Adrenal gland (tissue), 5 donors: ENCODE data around the gene FAS.

Source experiments
- POLR2A ChIP-seq, 2 donors: fragments of 450-650 bp; IDR thresholded peaks; one replicate each; pipeline ENCODE4 v1.6.1; 2017; ENCODE audit warnings: antibody characterized with exemption in 2 of 2, mild to moderate bottlenecking in 2 of 2, moderate library complexity in 1 of 2
- TF ChIP-seq, protein P1 (sequence below), 6 experiments: fragments of 450-650 bp in 4 of 6; fragments of 200-600 bp in 2 of 6; sonication (generic) in 1 of 6; IDR thresholded peaks; 1 replicate in 5 of 6; 2 replicates in 1 of 6; pipeline versions ENCODE4 v1.5.1 to v1.8.0; 2016 to 2021; ENCODE audit warnings: antibody characterized with exemption in 6 of 6, mild to moderate bottlenecking in 2 of 6, moderate library complexity in 1 of 6
- donor health status: DM: no; HTN: no; CAD: no.

DNA sequence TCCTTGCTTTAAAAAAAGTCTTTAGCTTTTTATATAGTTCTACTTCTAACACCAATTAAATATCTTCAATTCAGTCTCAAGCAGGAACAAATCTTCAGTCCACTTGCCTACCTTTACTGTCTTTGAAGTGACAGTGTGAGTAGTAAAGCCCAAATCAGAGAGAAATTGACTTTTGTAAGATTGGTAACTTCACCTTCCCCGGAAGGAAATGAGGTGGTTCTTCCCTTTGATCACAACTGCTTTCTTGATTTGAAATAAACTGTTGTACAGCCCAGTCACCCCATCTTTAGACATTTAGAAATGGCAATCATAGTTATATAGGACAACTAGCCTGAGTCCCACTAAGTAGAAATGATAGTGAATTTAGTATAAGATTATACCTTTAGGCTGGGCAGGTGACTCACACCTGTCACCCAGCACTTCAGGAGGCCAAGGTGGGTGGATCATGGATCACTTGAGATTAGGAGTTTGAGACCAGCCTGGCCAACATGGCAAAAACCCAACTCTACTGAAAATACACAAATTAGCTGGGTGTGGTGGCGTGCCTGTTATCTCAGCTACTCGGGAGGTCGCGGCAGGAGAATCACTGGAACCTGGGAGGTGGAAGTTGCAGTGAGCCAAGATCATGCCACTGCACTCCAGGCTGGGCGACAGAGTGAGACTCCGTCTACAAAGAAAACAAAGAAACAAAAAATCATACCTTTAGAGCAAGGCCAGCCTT, 4.7 kb downstream of the FAS start:
- TF ChIP-seq, protein P1, sequence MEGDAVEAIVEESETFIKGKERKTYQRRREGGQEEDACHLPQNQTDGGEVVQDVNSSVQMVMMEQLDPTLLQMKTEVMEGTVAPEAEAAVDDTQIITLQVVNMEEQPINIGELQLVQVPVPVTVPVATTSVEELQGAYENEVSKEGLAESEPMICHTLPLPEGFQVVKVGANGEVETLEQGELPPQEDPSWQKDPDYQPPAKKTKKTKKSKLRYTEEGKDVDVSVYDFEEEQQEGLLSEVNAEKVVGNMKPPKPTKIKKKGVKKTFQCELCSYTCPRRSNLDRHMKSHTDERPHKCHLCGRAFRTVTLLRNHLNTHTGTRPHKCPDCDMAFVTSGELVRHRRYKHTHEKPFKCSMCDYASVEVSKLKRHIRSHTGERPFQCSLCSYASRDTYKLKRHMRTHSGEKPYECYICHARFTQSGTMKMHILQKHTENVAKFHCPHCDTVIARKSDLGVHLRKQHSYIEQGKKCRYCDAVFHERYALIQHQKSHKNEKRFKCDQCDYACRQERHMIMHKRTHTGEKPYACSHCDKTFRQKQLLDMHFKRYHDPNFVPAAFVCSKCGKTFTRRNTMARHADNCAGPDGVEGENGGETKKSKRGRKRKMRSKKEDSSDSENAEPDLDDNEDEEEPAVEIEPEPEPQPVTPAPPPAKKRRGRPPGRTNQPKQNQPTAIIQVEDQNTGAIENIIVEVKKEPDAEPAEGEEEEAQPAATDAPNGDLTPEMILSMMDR (IDR thresholded peaks at IDR 0.05) = no peak
- no peak for TF ChIP-seq POLR2A (IDR thresholded peaks at IDR 0.05)
